ENCODE measurements around the gene CCNY. TPM values are rescaled to one million over a fixed set of nuclear protein-coding genes. Genes with fewer than 3 reads are reported as not detected.
A peak's percentile ranks its signal among the peaks of the same experiment; 100 is the strongest.

The CCNY gene
- total and polyA plus RNA-seq, 2 donors (not counting 1 experiment from before 2014, with no cell fraction given): 34.1 to 64.9 TPM

DNA sequence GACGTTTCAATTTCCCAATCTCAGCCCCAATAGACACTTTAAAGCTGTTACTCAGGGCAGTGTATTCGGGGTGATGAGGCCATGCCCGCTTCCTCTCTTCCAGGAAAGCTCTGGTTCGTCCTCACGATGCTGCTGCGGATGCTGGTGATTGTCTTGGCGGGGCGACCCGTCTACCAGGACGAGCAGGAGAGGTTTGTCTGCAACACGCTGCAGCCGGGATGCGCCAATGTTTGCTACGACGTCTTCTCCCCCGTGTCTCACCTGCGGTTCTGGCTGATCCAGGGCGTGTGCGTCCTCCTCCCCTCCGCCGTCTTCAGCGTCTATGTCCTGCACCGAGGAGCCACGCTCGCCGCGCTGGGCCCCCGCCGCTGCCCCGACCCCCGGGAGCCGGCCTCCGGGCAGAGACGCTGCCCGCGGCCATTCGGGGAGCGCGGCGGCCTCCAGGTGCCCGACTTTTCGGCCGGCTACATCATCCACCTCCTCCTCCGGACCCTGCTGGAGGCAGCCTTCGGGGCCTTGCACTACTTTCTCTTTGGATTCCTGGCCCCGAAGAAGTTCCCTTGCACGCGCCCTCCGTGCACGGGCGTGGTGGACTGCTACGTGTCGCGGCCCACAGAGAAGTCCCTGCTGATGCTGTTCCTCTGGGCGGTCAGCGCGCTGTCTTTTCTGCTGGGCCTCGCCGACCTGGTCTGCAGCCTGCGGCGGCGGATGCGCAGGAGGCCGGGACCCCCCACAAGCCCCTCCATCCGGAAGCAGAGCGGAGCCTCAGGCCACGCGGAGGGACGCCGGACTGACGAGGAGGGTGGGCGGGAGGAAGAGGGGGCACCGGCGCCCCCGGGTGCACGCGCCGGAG is 271.4 kb downstream of the CCNY start:
- ATAC-seq (ENCODE audit: low read depth): no peak
- intact Hi-C loops (cut with micrococcal nuclease): no loop called here
- Histone ChIP-seq H3K4me3 (ENCODE audit: control extremely low read depth in 1 of 5, extremely low read depth in 1 of 5, insufficient read depth in 1 of 5, low read depth in 2 of 5, low read length in 4 of 5) (peak overlapping the region in 3 of 5 experiments; percentile 34 to 50 (median 36)), H3K27me3 (replicated peaks in 1 of 4; ENCODE audit: control extremely low read depth in 1 of 4, control insufficient read depth in 3 of 4, insufficient read depth in 4 of 4, low read length in 3 of 4) (peaks cover 0 to 59% (median 19%) of the 10 kb centered on the region in 4 experiments), H3K4me2 (replicated peaks; ENCODE audit: low read depth, low read length, poor library complexity, severe bottlenecking) (peak overlapping the region; percentile 66), H3K79me2 (ENCODE audit: control insufficient read depth, insufficient read depth, low read length) (no peaks in the 10 kb centered on the region), H3K36me3 (replicated peaks in 1 of 2; ENCODE audit: control extremely low read depth in 1 of 2, control insufficient read depth in 1 of 2, extremely low read depth in 1 of 2, insufficient read depth in 2 of 2, low read length in 1 of 2) (no peaks in the 10 kb centered on the region), H2AFZ (ENCODE audit: insufficient read depth, low read depth, low read length, poor library complexity, severe bottlenecking) (peak overlapping the region; percentile 61), H3K27ac (ENCODE audit: low read length in 2 of 2) (no peak overlapping the region), H3K9me3 (ENCODE audit: control extremely low read depth in 1 of 3, control insufficient read depth in 2 of 3, insufficient read depth in 1 of 3, low read length in 2 of 3) (peaks cover 0 to 24% (median 0%) of the 10 kb centered on the region in 3 donors), H3K9ac (ENCODE audit: low read length) (peak overlapping the region; percentile 44), H4K20me1 (ENCODE audit: control insufficient read depth, insufficient read depth, low read length, poor library complexity, severe bottlenecking) (no peaks in the 10 kb centered on the region), H3K4me1 (ENCODE audit: control insufficient read depth in 2 of 2, insufficient read depth in 2 of 2, low read length in 2 of 2) (peaks cover 3 to 7% of the 10 kb centered on the region in 2 donors)
- H3K4me3 Mint-ChIP-seq: peak overlapping the region; percentile 75
- ChIA-PET CTCF (no interaction called here), POLR2A (no interaction called here)
- DNase-seq: no peak
- no peak overlapping the region for H3K27ac Mint-ChIP-seq
- WGBS (ENCODE audit: insufficient coverage): 14% methylated on average over 78 of the region's 78 CpGs
- H3K4me1 Mint-ChIP-seq: peaks cover 12% of the 10 kb centered on the region
- H3K27me3 Mint-ChIP-seq: peaks cover 49% of the 10 kb centered on the region
- no peaks in the 10 kb centered on the region for H3K9me3 Mint-ChIP-seq (ENCODE audit: insufficient read depth)
- TF ChIP-seq, protein P1, sequence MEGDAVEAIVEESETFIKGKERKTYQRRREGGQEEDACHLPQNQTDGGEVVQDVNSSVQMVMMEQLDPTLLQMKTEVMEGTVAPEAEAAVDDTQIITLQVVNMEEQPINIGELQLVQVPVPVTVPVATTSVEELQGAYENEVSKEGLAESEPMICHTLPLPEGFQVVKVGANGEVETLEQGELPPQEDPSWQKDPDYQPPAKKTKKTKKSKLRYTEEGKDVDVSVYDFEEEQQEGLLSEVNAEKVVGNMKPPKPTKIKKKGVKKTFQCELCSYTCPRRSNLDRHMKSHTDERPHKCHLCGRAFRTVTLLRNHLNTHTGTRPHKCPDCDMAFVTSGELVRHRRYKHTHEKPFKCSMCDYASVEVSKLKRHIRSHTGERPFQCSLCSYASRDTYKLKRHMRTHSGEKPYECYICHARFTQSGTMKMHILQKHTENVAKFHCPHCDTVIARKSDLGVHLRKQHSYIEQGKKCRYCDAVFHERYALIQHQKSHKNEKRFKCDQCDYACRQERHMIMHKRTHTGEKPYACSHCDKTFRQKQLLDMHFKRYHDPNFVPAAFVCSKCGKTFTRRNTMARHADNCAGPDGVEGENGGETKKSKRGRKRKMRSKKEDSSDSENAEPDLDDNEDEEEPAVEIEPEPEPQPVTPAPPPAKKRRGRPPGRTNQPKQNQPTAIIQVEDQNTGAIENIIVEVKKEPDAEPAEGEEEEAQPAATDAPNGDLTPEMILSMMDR (IDR thresholded peaks at IDR 0.05): no peak
- TF ChIP-seq EZH2 (IDR thresholded peaks at IDR 0.05; ENCODE audit: borderline replicate concordance, insufficient read depth, low read depth, low read length, poor library complexity, severe bottlenecking): no peak

DNA sequence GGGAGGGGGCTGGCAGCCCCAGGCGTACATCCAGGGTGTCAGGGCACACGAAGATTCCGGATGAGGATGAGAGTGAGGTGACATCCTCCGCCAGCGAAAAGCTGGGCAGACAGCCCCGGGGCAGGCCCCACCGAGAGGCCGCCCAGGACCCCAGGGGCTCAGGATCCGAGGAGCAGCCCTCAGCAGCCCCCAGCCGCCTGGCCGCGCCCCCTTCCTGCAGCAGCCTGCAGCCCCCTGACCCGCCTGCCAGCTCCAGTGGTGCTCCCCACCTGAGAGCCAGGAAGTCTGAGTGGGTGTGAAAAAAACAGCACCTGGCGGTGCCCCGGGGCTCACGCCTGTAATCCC is 272.0 kb downstream of the CCNY start:
- peak overlapping the region; percentile 44 for H3K9ac ChIP-seq (ENCODE audit: low read length)
- Mint-ChIP-seq H3K27me3 (peaks cover 49% of the 10 kb centered on the region), H3K4me3 (no peak overlapping the region), H3K4me1 (peaks cover 12% of the 10 kb centered on the region), H3K27ac (no peak overlapping the region), H3K9me3 (ENCODE audit: insufficient read depth) (no peaks in the 10 kb centered on the region)
- peaks cover 0 to 24% (median 0%) of the 10 kb centered on the region in 3 donors for H3K9me3 ChIP-seq (ENCODE audit: control extremely low read depth in 1 of 3, control insufficient read depth in 2 of 3, insufficient read depth in 1 of 3, low read length in 2 of 3)
- H3K36me3 ChIP-seq (replicated peaks in 1 of 2; ENCODE audit: control extremely low read depth in 1 of 2, control insufficient read depth in 1 of 2, extremely low read depth in 1 of 2, insufficient read depth in 2 of 2, low read length in 1 of 2): no peaks in the 10 kb centered on the region
- no peaks in the 10 kb centered on the region for H4K20me1 ChIP-seq (ENCODE audit: control insufficient read depth, insufficient read depth, low read length, poor library complexity, severe bottlenecking)
- H2AFZ ChIP-seq (ENCODE audit: insufficient read depth, low read depth, low read length, poor library complexity, severe bottlenecking): peak overlapping the region; percentile 61
- DNase-seq: no peak
- no peak for TF ChIP-seq EZH2 (IDR thresholded peaks at IDR 0.05; ENCODE audit: borderline replicate concordance, insufficient read depth, low read depth, low read length, poor library complexity, severe bottlenecking)
- TF ChIP-seq, protein P1 (IDR thresholded peaks at IDR 0.05): no peak
- POLR2A ChIA-PET: no interaction called here
- H3K4me2 ChIP-seq (replicated peaks; ENCODE audit: low read depth, low read length, poor library complexity, severe bottlenecking): peak overlapping the region; percentile 66
- CTCF ChIA-PET: no interaction called here
- no peaks in the 10 kb centered on the region for H3K79me2 ChIP-seq (ENCODE audit: control insufficient read depth, insufficient read depth, low read length)
- H3K4me3 ChIP-seq (ENCODE audit: control extremely low read depth in 1 of 5, extremely low read depth in 1 of 5, insufficient read depth in 1 of 5, low read depth in 2 of 5, low read length in 4 of 5): peak overlapping the region in 3 of 5 experiments; percentile 34 to 50 (median 36)
- peaks cover 3 to 7% of the 10 kb centered on the region in 2 donors for H3K4me1 ChIP-seq (ENCODE audit: control insufficient read depth in 2 of 2, insufficient read depth in 2 of 2, low read length in 2 of 2)
- WGBS (ENCODE audit: insufficient coverage): 63% methylated on average over 16 of the region's 16 CpGs
- H3K27me3 ChIP-seq (replicated peaks in 1 of 4; ENCODE audit: control extremely low read depth in 1 of 4, control insufficient read depth in 3 of 4, insufficient read depth in 4 of 4, low read length in 3 of 4): peaks cover 0 to 59% (median 19%) of the 10 kb centered on the region in 4 experiments
- intact Hi-C loops (cut with micrococcal nuclease): no loop called here
- no peak for ATAC-seq (ENCODE audit: low read depth)
- H3K27ac ChIP-seq (ENCODE audit: low read length in 2 of 2): no peak overlapping the region
